SIG-M5 (cell line): ENCODE data around the gene FCRL5.
"Not testable (repeated sequence)": the region's sequence is repeated elsewhere in the genome, so short reads cannot be mapped to it uniquely, and the experiment has no call there.

Experiments used
- DNase-seq: peaks from one replicate; lab custom pipeline; 2025; lab: John Stamatoyannopoulos, UW

The FCRL5 gene

DNA sequence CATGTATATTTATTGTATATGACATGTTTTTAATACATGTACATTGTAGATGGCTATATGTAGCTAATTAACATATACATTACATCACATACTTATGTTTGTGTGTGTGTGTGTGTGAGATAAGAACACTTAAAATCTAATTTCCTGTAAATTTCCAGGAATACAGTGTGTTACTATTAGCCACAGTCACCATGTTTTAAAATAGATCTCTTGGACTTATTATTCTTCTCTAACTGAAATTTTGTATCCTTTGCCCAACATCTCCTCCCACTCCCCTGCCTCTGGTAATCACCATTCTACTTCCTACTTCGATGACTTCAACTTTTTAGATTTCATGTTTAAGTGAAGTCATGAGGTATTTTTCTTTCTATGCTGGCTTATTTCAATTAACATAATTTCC lies 64.8 kb downstream of the FCRL5 start:
- no peak for DNase-seq

DNA sequence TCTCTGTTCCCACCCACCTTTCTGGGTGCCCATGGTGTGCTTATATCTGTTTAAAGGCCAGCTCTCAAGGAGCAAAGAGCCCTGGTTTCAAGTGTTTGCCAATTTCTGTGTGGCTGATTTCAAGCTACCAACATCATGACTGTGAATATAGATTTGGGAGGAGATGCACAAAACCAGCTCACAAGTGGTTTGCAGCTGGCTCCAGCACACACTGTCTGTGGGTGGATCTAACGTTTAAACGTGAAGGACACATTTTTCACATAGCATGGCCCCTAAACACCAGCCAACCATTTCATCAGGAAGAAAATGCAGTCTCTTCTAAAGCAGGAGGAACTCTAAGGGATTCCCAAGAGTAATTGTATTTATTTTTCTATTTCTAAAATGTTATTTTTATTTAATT lies 65.2 kb downstream of the FCRL5 start:
- DNase-seq = no peak

DNA sequence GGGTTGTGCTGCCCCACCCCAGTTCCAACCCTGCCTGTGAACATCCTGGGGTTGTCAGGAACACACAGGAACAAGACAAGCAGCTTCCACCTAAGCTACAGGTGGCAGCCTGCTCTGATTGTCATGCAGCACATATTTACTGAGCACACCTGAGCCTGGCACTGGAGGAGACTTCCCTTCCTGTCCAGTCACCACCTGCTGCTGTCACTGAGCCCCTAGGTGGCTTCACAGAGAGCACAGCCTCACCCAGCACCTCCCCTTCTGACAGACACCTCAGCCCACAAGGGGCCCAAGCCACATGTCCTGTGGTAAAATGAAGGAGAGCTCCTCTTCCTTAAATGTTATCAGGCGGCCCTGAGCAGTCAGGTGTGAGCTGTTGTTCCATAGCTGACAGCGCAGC lies 65.9 kb downstream of the FCRL5 start:
- DNase-seq = not testable (repeated sequence)

DNA sequence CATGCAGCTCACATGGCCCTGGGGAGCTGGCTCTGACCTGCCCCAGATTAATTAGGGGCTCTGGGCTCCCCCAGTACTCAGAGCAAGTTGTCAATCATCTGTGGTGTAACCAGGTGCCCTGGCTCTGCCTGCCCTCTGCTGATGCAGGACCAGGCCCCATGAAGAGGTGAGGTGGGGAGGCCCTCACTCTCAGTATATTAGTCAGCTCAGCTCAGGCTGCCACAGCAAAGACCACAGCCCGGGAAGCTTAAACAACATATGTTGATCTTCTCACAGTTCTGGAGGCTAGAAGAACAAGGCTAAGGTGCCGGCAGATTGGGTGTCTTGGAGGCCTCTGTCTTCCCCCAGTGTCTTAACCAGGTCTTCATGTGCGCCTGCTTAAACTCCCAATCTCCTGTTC lies 66.5 kb downstream of the FCRL5 start:
- DNase-seq = no peak

DNA sequence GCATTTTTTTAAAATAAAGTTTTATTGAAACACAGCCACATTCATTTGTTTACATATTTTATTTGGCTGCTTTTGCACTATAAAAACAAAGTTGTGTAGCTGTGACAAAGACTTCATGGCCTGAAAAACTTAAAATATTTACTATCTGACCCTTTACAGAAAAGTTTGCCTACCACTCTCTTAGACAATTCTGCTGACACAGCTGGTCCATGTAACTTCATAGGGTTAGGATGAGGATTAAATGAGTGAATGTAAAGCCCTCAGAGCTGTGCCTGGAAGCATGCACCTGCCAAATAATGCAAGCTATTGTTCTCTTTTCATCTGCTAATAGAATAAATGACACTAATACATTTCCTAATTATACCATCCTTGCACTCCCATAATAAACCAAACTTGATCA lies 67.7 kb downstream of the FCRL5 start:
- DNase-seq = no peak

DNA sequence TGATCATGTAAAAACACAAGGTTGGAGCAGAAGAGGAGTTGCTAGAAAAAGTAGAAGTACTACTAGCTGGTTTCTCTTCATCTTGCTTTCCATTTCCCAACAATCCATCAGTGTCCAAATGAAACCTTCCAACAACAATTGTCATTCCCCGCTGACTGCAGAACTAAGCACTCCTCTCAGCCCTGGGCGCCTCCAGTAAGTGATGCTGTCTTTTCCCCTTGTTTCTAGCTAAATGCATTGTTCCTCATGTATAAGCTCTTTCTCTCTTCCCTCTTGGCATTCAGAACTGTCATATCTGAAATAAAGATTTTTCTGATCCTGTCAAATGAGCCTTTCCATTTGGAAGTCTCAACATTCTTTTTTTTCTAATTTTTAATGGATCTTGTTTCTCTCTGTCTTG lies 68.7 kb downstream of the FCRL5 start:
- DNase-seq = no peak

DNA sequence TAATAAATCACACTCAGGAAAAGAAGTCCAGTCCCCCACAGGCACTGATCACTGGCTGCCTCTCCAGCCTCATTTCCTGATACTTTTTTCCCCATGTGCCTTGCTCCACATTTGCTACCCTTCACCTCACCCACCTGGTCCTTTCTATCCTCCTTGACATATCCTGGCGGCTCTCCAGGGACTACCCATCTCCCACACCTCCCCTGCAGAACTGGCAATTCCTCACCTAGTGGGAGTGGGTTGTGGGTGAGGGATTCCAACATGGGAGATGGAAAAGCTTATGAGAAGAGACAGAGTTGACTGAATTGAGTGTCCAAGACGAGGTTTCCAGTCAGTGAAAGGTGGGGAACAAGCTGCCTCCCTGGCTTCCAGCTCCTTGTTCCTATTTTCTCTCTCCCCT lies 69.6 kb downstream of the FCRL5 start:
- no peak for DNase-seq

DNA sequence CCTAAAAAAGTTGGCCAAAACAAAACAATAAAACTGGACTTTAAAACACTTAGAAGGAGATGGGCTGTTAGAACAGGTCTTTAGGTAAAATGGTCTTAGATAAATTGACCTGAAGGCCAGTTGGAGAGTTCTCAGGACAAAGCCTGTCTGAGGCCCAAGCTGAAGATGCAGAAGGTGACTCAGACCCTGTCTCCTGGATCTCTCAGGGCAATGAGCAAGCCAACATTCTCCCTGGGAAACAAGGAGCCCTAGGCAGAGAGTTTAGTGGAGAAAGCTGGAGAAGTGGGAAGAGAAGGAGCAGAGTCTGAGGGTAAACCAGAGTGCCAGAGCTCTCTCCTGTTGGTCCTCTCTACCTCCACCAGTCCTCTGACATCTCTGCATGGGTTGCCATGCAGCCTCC lies 70.1 kb downstream of the FCRL5 start:
- no peak for DNase-seq

DNA sequence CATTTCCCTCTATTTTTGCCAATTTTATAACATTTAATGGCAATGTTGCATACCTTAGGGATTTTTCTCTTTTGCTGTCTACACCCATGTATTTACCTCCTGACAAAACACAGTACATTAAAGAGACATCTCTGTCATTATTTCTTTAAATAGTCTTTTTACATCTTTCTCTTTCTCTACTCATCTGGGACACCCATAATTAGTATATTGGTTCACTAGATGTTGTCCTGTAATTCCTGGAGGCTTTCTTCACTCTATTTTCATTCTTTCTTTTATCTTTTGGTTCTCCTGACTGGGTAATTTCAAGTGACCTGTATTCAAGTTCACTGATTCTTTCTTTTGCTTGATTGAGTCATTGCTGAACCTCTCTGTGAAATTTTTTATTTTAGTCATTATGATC lies 74.3 kb downstream of the FCRL5 start:
- no peak for DNase-seq

DNA sequence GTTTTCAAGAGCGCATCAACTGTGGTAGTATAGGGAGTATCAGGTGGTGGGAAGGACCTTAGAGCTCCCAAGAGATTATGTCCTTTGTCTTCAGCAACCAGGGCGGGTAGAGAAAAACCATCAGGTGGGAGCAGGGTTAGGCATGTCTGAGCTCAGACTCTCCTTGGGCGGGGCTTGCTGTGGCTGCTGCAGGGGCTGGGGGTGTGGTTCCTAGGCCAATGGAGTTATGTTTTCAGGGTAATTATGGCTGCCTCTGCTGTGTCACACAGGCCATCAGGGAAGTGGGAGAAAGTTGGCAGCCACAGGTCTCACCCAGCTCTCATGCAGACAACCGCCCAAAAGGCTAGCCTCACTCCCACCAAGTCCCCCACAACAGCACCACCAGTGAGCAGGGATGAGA lies 74.9 kb downstream of the FCRL5 start:
- DNase-seq = no peak

DNA sequence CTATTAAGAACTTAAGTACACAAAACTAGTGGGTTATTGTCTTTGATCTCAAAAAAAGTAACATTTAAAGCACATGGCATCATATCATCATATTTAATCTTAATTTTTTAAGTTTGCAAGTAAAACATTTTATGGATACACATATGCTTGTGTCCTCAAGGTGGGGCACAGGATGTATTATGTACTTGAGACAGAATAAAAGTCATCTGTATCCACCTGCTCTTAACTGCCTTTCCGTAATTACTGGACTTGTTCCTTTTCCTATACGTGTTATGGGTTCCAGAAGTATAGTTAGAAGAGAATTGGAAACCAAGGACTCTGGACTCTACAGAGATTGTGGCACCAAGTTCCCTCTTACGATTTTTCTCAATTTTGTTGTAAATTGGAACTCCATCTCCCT lies 79.4 kb downstream of the FCRL5 start:
- no peak for DNase-seq

DNA sequence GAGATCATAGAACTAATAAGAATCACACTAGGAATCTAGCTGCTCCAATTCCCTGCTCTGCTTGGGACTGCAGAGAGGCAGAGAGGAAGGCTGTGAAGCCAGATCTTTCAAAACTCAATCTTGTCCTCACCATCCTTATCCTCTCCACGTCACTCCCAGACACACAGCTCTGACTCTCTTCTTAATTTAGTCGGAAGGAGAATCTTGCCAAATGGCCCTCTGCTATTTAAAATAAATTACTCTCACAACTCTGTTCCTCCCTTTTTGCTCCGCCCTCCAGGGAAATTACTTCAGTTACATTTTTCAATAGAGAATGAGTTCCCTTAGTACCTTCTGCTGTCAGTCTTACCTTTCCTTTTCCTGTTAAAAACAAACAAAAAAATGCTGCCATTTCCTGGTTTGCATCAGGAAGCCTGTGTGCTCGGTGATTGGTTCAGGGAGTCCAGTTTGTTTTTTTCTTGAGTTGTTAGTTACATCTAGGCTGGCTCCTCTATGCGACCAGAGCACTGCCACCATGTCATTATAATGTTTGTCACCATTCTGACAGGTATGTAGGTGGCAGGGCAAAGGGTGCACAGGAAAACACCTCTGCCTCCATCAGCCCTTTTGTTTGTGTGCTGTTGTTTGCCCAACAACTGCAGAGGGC lies 80.1 kb downstream of the FCRL5 start:
- DNase-seq = no peak

DNA sequence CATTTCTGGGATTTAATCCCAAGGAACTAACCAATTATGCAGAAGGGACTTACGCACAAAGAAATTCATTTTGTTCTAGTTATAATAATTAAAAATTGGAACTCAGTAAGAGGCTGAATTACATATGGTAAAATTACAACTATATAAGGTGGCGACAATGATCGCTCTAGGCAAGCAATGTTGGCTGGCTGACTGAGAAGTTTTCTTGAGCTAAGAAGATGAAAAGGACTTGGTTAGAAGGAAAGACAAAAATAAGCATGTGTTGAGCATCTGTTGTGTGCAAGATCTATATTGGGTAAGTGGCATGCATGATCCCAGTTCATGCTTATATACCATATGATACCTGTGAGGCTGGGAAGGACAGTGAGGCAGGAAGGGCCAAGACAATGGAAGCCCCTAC lies 80.8 kb downstream of the FCRL5 start:
- DNase-seq = no peak

DNA sequence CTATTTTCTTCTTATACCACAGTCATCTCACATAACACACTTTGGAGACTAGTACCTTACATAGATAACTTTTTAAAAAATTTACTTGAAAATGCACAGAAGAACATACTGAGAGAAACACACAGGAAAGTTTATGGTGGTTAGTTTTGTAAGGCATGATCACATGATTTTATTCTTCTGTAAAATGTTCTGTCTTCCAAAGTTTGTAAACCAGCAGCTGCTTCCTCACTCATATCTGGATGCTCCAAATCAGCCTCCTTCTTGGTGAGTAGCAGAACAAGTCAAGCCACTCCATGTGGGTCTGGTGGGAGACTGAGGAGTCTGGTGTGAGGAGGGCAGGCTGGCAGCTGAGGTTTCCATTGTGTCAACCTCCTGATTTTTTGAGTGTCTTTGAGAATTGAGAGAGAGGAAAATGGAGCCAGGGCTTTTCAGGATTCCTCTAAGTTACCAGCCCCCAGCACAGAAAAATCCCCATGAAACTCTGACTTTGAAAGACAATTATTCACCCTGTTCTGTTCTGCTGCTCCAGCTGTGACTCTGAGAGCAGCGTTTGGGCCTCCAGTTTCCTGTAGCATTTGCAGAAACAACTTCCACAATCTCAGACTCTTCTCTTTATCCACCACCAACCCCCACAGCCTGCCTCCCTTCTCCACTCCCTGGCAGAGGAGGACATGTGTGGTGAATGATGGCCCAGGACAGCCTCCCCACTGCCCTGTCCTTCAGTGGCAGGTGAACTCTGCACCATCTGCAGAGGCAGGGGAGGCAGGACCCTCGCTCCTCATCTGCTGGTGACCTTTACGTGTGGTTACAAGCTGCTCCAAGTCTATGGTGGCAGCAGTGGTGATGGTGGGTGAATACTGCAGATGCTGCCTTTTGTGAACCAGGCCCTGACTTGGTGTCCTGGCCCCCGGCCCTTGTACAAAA lies 82.3 kb downstream of the FCRL5 start:
- no peak for DNase-seq

DNA sequence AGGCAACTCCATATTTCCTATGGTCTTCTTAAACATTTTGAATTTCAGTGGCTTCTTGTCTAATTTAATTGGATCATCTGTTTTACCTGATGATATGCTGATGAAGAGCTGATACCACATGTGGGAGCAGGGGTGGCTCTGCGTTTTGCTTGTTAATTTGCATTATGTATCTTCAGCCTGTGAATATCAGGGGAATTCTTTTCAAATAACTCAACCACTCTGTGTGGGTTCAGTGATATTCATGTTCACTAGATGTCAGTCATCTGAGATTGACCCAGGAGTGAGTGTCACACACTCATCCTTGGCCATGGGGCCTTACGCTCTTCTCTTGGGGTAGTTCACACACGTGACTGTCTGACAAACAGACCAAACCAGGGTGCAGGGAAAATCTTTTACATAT lies 83.0 kb downstream of the FCRL5 start:
- no peak for DNase-seq

DNA sequence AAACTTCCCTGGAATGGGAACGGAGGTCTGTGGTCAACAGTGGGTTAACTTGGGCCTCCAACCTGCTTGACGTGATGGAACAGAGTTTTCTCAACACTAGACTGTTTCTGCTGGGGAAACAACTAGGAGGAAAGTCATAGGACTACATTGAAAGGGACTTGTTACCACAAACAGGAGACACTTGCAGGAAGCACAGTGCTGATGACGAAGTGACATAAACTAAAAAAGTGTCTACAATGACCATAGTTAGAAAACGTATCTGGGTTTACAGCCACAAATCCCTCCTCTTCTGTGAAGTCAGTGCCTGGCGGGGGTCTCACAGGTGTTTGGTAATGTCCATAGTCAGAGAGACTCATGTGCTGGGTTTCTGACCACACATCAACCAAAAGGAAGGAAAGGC lies 86.3 kb downstream of the FCRL5 start:
- no peak for DNase-seq
